Measurements from ENCODE around the gene FOXN3. TPM values are rescaled to one million over a fixed set of nuclear protein-coding genes. Genes with fewer than 3 reads are reported as not detected.

FOXN3 gene
- total RNA-seq, 1 donor from 2014 or later, result 40.7 TPM

DNA sequence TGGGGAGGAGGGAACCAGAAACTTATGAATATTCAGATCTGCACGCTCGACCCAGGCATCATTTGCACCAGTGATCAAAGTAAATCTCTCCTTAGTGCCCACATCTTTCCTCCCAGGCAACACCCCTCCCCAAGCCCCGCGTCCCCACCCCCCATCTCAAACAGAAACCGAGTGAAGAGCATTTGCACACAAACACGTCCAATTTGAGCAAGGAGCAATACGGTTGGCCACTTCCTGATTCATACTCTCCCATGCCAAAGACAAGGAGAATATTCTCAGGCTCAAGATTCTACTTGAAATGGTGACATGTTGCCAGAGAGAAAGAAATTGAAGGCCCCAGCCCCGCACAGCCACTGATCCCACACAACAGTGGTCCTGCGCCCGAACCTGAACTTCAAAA is 7.1 kb downstream of the FOXN3 start:
- no peak for DNase-seq (ENCODE audit: extremely low read depth, low read depth, low spot score)

DNA sequence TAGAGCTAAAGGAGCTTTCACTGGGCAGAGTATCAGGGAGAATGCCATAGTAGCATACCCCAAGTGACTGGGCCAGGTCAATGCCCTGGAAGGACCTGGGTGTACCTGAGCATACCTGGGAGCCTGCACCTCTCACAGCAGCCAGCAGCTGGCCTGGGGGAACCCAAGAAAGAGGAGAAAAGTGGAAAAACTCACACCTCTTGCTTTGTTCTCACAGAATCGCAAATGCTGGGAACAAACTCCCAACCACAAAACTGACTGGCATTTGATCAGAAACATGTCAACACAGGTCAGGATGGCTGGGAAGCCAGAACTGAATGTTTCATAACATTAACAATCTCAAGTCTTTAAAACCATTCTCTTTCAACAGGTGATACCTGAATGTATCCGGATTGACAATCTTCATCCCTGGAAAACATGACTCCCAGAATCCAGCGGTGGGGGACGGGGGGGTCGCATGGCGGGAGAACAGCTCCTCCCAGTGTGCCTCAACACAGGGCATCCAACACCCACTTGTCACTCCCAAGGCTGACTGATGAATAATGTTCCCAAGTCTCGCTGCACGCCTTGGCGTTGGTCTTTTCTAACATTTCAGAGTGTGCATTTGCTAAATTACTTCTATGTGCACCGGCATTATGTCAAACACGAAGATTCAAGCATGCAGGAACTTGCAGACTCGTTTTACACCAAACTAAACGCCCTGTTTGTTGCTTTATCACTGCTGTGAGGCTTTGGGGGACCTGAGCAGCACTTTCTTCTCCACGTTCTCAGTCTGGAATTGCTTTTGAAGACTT is 7.9 kb downstream of the FOXN3 start:
- DNase-seq (ENCODE audit: extremely low read depth, low read depth, low spot score), result no peak

DNA sequence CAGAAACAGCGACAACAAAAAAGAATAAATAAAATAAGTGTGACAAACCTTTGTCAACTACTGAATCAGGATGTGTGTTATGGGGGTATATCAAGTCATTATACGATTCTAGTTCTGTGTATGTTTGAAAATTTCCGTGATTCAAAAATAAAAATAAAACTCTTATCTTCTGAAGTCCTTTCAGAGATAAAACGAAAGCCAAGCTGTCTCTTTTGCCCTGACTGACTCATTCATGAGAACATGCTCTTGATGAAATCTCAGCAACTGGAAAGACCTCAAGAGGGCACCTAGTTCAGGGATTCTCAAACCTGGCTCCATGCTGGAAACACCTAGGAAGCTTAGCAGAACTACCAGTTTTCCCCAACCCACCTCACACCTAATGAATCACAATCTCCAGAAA is 9.2 kb downstream of the FOXN3 start:
- DNase-seq (ENCODE audit: extremely low read depth, low read depth, low spot score), result no peak

DNA sequence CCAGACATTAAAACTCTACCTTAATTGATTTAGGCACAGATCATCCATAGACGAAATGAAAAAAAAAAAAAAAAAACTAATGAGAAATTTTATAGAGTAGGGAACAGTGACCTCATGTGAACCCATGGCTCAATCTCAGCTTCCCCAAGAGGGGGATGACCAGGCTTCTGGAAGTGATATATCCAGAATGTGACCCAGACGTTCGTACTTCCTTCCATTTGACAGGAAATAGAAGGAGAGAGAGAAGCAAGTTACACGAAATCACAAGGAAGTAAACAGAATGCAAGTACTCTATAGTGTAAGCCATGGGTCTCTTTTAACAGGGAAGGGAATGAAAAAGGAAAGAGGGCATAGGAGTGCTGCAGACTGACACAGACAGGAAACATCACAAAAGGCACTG is 10.1 kb downstream of the FOXN3 start:
- no peak for DNase-seq (ENCODE audit: extremely low read depth, low read depth, low spot score)

DNA sequence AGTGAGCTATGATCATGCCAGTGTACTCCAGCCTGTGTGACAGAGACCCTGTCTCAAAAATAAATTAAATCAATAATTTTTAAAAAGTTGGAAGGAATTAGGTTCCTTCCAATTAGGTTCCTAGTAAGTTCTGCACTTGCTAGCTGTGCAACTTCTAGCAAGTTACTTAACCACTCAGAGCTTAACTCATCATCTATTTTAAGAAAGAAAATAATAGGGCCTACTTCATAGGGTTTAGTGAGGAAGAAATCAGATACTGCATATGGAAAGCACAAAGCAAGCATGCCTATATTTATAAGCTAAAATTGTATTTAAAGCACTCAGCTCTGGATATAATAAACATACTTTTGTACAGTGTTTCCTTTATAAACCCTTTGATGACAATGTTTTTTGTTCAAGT is 10.7 kb downstream of the FOXN3 start:
- no peak for DNase-seq (ENCODE audit: extremely low read depth, low read depth, low spot score)

DNA sequence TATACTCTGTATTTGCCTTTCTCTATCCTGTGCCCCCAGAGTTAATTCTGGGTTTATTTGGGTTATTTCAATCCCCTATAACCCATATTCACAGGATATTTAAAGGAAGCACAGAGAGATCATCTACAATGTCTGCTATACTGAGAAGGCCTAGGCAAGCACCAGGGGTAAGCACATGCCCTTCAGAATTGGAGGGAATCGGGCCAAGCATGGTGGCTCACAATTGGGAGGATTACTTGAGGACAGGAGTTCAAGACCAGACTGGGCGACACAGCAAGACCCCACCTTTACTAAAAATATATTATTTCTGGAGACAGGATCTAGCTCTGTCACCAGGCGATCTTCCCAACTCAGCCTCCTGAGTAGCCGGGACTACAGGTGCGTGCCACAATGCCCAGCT is 11.3 kb downstream of the FOXN3 start:
- DNase-seq (ENCODE audit: extremely low read depth, low read depth, low spot score), result no peak

DNA sequence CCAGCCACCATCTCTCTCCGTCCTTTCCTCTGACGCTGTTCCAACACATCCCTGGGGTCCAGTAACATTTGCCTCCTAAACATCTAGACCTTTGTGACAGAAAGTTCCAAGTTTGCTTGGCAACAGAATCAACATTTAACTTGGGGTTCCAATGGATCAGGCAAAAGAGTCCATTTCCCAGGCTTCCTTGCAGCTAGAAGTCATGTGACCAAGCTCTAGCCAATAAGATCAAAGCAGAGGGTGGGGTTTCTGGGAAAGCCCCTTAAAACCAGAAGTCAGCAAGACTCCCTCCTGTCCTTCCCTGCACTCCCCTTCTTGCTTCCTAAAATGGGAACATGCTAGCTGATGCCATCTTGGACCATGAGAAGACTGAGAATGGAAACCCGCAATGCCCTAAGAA is 14.7 kb downstream of the FOXN3 start:
- DNase-seq (ENCODE audit: extremely low read depth, low read depth, low spot score), result no peak

DNA sequence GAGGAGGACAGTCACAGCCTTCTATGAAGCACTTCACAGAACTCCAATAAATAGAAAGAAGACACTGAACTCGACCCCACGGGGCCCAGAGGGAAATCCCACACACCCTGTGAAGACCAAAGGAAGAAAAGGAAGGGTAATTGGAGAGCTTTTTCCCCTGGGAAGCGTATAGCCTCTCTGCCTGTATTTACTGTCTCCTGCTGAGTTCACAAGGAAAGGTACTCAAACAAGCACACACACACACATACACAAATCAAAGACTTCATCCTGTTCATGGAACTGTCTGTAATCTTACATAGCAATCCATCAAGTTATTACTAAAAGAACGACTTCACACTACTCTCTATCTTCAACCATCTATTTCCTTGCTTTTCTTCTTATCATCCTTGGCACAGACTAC is 15.3 kb downstream of the FOXN3 start:
- no peak for DNase-seq (ENCODE audit: extremely low read depth, low read depth, low spot score)

DNA sequence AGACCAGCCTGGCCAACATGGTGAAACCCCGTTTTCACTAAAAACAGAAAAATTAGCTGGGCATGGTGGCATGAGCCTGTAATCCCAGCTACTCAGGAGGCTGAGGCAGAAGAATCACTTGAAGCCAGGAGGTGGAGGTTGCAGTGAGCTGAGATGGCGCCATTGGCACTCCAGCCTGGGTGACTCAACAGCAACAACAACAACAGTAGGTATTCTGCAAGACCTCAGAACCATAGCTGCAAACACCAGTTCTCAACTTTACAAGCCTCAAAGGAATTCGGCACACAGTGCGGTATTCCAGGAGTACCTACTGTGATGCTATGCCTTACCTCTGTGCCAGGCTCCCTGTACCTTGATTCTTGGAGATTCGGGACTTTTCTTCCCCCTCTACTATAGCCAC is 15.8 kb downstream of the FOXN3 start:
- DNase-seq (ENCODE audit: extremely low read depth, low read depth, low spot score), result no peak

DNA sequence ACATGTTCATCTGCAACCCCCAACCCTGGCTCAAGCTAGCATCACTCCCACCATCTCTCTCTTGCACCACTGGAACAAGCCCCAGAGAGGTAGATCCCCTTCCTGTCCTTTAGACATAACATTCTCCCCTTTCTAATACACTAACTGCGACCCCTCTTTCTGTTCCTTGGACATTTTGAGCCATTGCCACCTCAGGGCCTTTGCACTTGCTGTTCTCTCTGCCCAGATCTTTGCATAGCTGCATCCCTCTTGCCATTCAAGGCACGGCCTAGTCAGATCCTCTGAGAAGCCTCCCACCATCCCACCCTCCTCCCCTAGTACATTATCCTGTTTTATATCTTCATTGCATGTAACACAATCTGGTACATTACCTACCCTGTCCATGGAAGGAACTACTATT is 16.5 kb downstream of the FOXN3 start:
- no peak for DNase-seq (ENCODE audit: extremely low read depth, low read depth, low spot score)

DNA sequence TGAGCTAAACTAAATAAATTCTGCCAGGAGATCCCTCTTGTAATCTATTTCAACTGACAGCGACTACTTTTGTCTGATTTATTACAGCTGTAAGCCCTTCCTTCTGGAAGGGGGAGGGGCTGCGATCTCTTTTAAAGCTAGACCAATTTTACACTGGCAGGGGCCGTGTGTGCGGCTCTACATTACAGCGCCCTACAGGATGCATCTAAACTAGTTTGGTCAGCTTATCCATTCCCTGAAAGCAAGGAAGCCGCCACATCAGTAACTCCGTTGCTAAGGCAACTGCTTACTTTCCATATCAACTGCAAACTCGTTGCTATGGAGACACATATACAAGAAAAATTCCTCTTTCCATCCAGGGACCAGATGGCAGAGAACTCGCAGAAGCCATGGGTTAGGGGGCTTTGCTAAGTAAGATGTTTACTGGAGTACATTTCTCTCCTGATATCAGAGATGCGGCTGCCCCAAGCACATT is 17.4 kb downstream of the FOXN3 start:
- no peak for DNase-seq (ENCODE audit: extremely low read depth, low read depth, low spot score)

DNA sequence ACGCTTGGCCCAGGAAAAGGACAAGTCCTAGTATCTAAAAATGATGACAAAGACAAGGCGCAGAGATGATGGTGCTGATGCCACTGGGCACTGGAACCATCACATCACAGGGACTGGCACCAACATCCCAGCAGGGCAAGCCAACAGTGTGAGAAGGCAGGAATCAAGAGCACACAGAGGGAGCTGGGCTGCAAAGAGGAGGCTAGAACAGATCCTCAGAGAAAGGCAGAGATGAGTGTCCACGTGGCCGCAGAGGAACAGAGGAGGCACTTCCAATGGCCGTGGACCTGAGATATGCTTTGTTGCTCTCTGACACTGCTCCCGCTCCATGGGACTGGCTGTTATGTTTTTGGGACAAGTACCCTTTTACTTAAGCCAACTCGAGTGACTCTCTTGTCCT is 17.9 kb downstream of the FOXN3 start:
- no peak for DNase-seq (ENCODE audit: extremely low read depth, low read depth, low spot score)

DNA sequence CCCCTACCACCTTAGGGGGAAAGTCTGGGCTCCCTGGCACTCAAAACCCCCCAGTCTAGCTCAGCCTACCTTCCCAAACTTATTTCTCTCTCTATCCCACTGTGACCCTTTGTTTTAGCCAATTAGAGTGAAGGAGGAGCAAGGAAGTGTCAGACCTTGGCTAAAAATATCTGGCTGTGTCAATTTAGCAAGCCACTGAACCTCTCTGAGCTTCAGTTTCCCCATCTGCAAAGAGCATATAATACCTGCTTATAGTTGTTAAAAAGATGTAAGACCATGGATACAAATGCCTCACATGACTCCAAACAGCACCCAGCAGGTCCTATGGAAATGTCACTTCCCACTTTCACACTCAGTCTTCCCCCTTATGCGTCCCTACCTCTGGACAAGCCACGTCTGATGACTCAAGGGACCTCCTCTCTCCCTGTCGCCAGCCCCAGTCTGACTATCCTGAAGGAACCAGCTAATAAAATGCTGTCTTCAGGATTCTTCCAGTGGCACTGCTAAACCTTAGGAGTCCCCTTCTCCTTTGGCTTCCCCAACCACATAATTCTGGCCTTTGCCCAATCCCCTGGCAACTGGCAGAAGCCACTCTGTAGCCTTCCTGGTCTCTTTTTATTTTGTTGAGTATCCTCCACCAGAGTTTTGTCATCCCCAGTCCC is 19.3 kb downstream of the FOXN3 start:
- DNase-seq (ENCODE audit: extremely low read depth, low read depth, low spot score), result no peak

DNA sequence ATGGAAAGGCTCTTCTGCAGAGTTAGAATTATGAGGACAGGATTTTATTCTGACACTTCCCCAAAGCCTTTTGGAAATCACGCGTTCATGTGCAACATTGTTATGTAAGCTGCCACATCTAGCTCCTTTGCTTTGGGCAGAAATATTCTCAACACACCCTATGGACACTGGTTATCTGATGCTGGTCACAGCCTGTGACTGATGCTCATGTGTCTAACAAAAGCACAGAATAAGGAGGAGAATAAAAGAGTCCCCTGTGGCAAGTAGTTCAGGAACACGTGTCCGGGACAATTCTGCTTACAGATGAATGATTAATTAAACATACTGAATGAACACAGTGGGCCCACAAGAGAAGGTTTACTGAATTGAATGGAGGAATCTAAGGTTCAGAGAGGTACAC is 22.1 kb downstream of the FOXN3 start:
- no peak for DNase-seq (ENCODE audit: extremely low read depth, low read depth, low spot score)

DNA sequence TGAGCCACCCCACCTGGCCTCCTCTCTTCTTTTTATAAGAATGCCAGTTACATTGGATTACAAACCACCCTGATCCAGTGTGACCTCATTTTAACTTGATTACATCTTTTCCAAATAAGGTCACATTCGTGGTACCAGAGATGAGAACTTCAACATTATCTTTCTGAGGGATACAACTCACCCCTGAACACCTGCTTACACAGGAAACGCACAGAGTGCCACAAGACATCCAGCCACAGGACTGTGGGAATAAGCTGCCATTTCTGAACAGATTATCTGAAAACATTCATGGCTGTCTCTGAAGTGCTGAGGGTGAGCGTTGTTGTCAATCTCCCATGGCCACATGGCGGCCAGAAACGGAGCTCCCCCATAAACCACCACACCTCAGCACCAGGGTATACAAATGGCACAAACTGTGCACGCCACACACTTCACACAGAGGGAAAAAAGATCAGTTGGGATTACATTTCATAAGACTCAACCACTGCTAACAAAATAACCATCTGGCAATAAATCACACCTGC is 23.7 kb downstream of the FOXN3 start:
- no peak for DNase-seq (ENCODE audit: extremely low read depth, low read depth, low spot score)

DNA sequence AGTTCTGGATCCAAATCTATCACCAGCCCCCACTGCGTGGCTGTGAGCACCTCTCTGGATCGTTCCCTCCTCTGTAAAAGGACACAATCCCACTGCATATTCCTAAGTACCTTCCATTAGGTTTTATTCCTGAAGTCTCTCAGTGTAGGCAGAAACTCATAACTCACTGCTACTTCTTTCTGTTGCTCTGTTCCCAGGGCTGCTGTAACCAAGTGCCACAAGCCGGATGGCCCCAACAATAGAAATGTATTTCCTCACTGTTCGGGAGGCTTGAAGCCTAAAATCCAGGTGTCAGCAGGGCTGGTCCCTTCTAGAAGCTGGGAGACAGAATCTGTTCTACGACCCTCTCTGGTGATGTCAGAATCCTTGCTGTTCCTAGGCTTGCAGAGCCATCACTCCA is 24.9 kb downstream of the FOXN3 start:
- DNase-seq (ENCODE audit: extremely low read depth, low read depth, low spot score), result no peak

DNA sequence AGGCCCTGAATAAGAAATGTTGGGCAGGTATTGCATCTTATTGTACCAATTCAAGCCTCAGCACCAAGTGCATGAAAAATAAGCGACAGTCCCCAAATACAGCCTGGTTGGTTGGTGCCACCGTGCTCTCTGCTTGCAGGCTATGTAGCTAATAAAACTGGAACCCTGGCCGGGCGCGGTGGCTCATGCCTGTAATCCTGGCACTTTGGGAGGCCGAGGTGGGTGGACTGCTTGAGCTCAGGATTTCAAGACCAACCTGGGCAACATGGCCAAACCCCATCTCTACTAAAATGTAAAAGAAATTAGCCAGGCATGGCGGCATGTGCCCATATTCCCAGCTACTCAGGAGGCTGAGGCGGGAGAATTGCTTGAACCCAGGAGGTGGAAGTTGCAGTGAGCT is 25.5 kb downstream of the FOXN3 start:
- DNase-seq (ENCODE audit: extremely low read depth, low read depth, low spot score), result no peak

DNA sequence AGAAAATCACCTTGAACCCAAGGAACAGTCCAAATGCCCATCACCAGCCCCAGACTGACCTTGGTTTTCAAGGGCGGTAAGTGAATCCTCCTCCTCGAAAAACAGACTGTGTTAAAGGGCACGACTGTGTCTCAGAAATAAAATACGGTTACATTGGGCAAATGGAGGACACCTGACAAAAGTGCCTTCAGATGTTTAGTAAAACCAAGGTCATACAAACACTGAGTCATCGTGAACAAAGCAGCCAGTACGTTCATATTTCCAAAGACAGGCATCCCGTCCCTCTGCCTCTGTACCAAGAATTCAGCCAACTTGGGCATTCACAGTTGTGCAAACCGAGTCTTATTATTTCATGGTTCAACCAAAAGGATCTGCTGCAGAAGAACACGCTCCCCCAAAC is 25.9 kb downstream of the FOXN3 start:
- DNase-seq (ENCODE audit: extremely low read depth, low read depth, low spot score), result no peak

DNA sequence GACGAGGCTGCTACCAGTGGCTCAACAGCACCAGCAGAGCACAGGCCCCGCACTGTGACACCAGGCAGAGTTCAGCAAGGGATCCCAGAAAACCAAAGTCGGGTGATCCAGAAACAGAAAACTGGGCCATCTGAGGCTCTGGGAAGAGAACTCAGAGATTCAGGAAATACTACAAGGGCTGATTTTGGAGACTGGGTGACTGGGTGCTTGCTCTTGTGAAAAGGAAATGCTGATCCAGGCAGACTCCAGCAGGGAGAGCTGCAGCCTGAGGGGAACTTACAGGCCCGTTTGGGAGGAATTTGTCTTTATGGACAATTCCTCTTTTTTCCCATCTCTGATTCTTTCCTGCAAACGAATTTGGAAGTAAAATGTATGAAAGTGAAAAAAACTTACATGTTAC is 28.2 kb downstream of the FOXN3 start:
- DNase-seq (ENCODE audit: extremely low read depth, low read depth, low spot score), result no peak

DNA sequence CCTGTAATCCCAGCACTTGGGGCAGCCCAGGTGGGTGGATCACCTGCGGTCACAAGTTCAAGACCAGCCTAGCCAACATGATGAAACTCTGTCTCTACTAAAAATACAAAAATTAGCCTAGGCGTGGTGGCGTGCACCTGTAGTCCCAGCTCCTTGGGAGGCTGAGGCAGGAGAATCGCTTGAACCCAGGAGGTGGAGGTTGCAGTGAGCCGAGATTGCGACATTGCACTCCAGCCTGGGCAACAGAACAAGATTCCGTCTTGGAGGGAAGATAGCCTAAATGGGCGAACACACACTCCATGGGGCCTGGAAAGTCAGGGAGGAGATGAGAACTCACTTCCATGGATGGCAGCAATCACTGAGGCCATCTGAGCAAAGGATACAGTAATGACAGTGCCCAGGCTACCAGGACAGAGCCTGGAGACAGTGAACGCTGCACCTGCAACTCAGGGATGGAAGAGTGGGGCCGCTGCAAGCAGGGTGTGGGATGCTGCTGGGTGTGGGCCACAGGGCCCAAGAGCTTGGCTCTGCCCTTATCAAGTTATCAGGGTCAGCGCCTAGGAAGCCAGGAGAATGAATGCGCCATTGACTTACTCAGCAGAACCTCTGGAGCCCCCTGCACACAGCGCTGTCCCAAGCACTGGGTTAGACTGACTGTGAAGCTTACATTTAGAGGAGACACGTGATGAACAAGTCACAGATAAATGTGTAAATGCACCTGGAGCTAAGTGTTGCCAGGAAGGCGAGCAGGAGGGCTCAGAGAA is 28.9 kb downstream of the FOXN3 start:
- no peak for DNase-seq (ENCODE audit: extremely low read depth, low read depth, low spot score)

DNA sequence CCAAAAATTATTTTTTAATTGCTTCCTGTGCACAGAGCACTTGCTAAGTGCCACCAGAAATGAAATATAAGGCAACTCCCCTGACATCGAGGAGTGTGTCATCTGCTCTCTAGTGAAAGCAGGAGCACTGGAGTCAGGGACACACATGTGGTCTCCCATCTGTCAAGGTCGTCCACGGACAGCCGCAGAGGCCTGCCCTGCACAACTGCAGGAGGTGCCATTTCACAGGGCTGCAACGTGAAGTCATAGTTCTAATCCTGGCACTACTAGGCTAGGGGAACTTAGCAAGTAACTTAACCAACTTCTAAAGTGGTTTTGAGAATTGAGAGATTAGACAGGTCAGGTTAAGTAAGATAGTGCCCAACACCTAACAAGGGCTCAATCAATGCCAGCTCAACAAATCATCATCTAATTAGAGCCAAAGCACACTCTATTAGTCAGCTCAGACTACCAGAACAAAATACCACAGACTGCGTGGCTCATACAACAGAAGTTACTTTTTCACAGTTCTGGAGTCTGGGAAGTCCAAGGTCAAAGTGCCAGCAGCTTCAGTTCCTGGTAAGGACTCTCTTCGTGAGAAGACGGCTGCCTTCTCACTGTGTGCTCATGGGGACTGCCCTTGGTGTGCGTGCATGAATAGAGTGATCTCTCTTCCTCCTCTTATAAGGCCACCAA is 30.7 kb downstream of the FOXN3 start:
- no peak for DNase-seq (ENCODE audit: extremely low read depth, low read depth, low spot score)
